IMR-90 (cell line): ENCODE measurements around the gene ZNF653. TPM values are rescaled to one million over a fixed set of nuclear protein-coding genes. Genes with fewer than 3 reads are reported as not detected.

Experiments used
- ATAC-seq: fragments of 200-7000 bp; cut with Tn5 transposase; 2 replicates; pipeline ENCODE4 v1.9.1; 2020; ENCODE audit warnings: low read depth, mild to moderate bottlenecking, moderate library complexity
- BruUV-seq: library from RNA; stranded (reverse); fragments of 400-500 nt; replicated peaks from 2 replicates; lab custom pipeline; 2021; lab: Mats Ljungman, UMichigan
- CTCF ChIA-PET: fragments of 300-600 bp; formaldehyde crosslinking; extraction: SDS; loops from one replicate; lab custom pipeline; 2021; ENCODE audit warnings: antibody characterized with exemption; lab: Yijun Ruan, JAX
- POLR2A ChIA-PET: fragments of 300-600 bp; sonication (Branson Sonifier 250); formaldehyde crosslinking; loops from one replicate; lab custom pipeline; 2022; ENCODE audit warnings: antibody characterized with exemption; ENCODE audit not compliant: unreplicated experiment; lab: Charles Lee
- DNase-seq: peaks from one replicate; pipeline ENCODE4 v3.0.0; 2013
- H2AFZ ChIP-seq: replicated peaks from 2 replicates; pipeline ENCODE3; 2013; ENCODE audit warnings: low read length, mild to moderate bottlenecking; ENCODE audit not compliant: poor library complexity
- H2AK5ac ChIP-seq: 2 replicates; pipeline ENCODE4 v1.6.1; 2013; ENCODE audit warnings: low read depth, low read length, inconsistent platforms
- H2AK9ac ChIP-seq: replicated peaks from 2 replicates; pipeline ENCODE3; 2013; ENCODE audit warnings: mild to moderate bottlenecking, low read depth, low read length, moderate library complexity; ENCODE audit not compliant: poor library complexity
- H2BK120ac ChIP-seq: 2 replicates; pipeline ENCODE4 v1.6.1; 2013; ENCODE audit warnings: low read depth, low read length, inconsistent platforms
- H2BK15ac ChIP-seq: 3 replicates; pipeline ENCODE4 v1.6.1; 2013; ENCODE audit warnings: low read depth, low read length, inconsistent platforms
- H2BK20ac ChIP-seq: 2 replicates; pipeline ENCODE4 v1.6.1; 2013; ENCODE audit warnings: low read depth, mild to moderate bottlenecking, inconsistent platforms, low read length, moderate library complexity
- H2BK5ac ChIP-seq: 2 replicates; pipeline ENCODE4 v1.6.1; 2013; ENCODE audit warnings: mild to moderate bottlenecking, low read depth, low read length, inconsistent platforms; ENCODE audit not compliant: poor library complexity, severe bottlenecking
- H3K14ac ChIP-seq: replicated peaks from 2 replicates; pipeline ENCODE4 v1.6.1; 2013; ENCODE audit warnings: low read depth, low read length, inconsistent platforms
- H3K18ac ChIP-seq: 2 replicates; pipeline ENCODE4 v1.6.1; 2013; ENCODE audit warnings: low read depth, low read length, control low read depth
- H3K23ac ChIP-seq: 2 replicates; pipeline ENCODE4 v1.6.1; 2013; ENCODE audit warnings: low read depth, low read length, inconsistent platforms
- H3K27ac ChIP-seq: 2 replicates; pipeline ENCODE4 v1.5.1; 2013; ENCODE audit warnings: mild to moderate bottlenecking, control low read depth, low read length; ENCODE audit not compliant: insufficient read depth
- H3K27me3 ChIP-seq: 2 replicates; pipeline ENCODE4 v1.6.1; 2013; ENCODE audit warnings: low read length; ENCODE audit not compliant: control insufficient read depth, insufficient read depth
- H3K36me3 ChIP-seq: 2 replicates; pipeline ENCODE4 v1.6.1; 2013; ENCODE audit warnings: low read length, mixed read lengths; ENCODE audit not compliant: control insufficient read depth, insufficient read depth
- H3K4ac ChIP-seq: 2 replicates; pipeline ENCODE4 v1.6.1; 2013; ENCODE audit warnings: low read depth, low read length, inconsistent platforms
- H3K4me1 ChIP-seq: 2 replicates; pipeline ENCODE4 v1.6.1; 2013; ENCODE audit warnings: low read length, mixed read lengths; ENCODE audit not compliant: control insufficient read depth, insufficient read depth
- H3K4me2 ChIP-seq: 2 replicates; pipeline ENCODE4 v1.6.1; 2013; ENCODE audit warnings: low read depth, mild to moderate bottlenecking, control low read depth, low read length, moderate library complexity
- H3K4me3 ChIP-seq: 2 replicates; pipeline ENCODE4 v1.5.1; 2013; ENCODE audit warnings: low read depth, mild to moderate bottlenecking, control low read depth, low read length, moderate library complexity; ENCODE audit not compliant: insufficient read depth
- H3K56ac ChIP-seq: 2 replicates; pipeline ENCODE4 v1.6.1; 2013; ENCODE audit warnings: low read length, inconsistent platforms; ENCODE audit not compliant: insufficient read depth; ENCODE audit errors: extremely low read depth
- H3K79me1 ChIP-seq, 2 experiments: 2 replicates each; pipeline ENCODE4 v1.6.1; 2013; ENCODE audit warnings: low read length in 2 of 2, inconsistent platforms in 1 of 2, low read depth in 1 of 2
- H3K9ac ChIP-seq: 2 replicates; pipeline ENCODE4 v1.6.1; 2013; ENCODE audit warnings: low read depth, low read length, control low read depth
- H3K9me1 ChIP-seq: 2 replicates; pipeline ENCODE4 v1.6.1; 2013; ENCODE audit warnings: low read length, inconsistent platforms; ENCODE audit not compliant: insufficient read depth
- H3K9me3 ChIP-seq: 2 replicates; pipeline ENCODE4 v1.6.1; 2013; ENCODE audit warnings: low read length; ENCODE audit not compliant: control insufficient read depth, insufficient read depth
- H4K20me1 ChIP-seq: 2 replicates; pipeline ENCODE4 v1.6.1; 2013; ENCODE audit warnings: low read length, inconsistent platforms; ENCODE audit not compliant: insufficient read depth
- H4K5ac ChIP-seq: 2 replicates; pipeline ENCODE4 v1.6.1; 2013; ENCODE audit warnings: mild to moderate bottlenecking, low read depth, low read length, control low read depth
- H4K8ac ChIP-seq, 2 experiments: 2 replicates each; pipeline ENCODE4 v1.6.1; 2013; ENCODE audit warnings: low read depth in 2 of 2, low read length in 2 of 2, control low read depth in 1 of 2, inconsistent platforms in 1 of 2
- H4K91ac ChIP-seq: 2 replicates; pipeline ENCODE4 v1.6.1; 2013; ENCODE audit warnings: low read depth, low read length, inconsistent platforms; ENCODE audit not compliant: insufficient read depth
- BHLHE40 ChIP-seq: fragments of 150-350 bp; IDR thresholded peaks from 2 replicates; pipeline ENCODE4 v1.6.1; 2016; ENCODE audit warnings: mild to moderate bottlenecking, low read depth, low read length
- CEBPB ChIP-seq: IDR thresholded peaks from 2 replicates; pipeline ENCODE4 v1.6.1; 2012; ENCODE audit warnings: low read depth, low read length, improper control_type of control experiment
- CHD1 ChIP-seq: IDR thresholded peaks from 2 replicates; pipeline ENCODE4 v1.6.1; 2012; ENCODE audit warnings: low read depth, low read length, improper control_type of control experiment
- CTCF ChIP-seq: conservative IDR thresholded peaks from 2 replicates; pipeline ENCODE4 v1.5.1; 2012; ENCODE audit warnings: mild to moderate bottlenecking, low read depth, low read length, improper control_type of control experiment
- FOS ChIP-seq: fragments of 150-350 bp; IDR thresholded peaks from 2 replicates; pipeline ENCODE4 v1.6.1; 2016; ENCODE audit warnings: low read depth, low read length
- MAFK ChIP-seq: IDR thresholded peaks from 2 replicates; pipeline ENCODE4 v1.6.1; 2012; ENCODE audit warnings: low read depth, low read length, improper control_type of control experiment
- MAZ ChIP-seq: IDR thresholded peaks from 2 replicates; pipeline ENCODE4 v1.6.1; 2012; ENCODE audit warnings: low read depth, mild to moderate bottlenecking, low read length, improper control_type of control experiment, moderate library complexity, borderline replicate concordance
- MXI1 ChIP-seq: IDR thresholded peaks from 2 replicates; pipeline ENCODE4 v1.6.1; 2012; ENCODE audit warnings: low read depth, mild to moderate bottlenecking, low read length, moderate library complexity, borderline replicate concordance
- NFE2L2 ChIP-seq: fragments of 150-350 bp; IDR thresholded peaks from 2 replicates; pipeline ENCODE4 v1.6.1; 2016; ENCODE audit warnings: low read depth, mild to moderate bottlenecking, low read length
- POLR2A ChIP-seq: IDR thresholded peaks from 2 replicates; pipeline ENCODE4 v1.6.1; 2012; ENCODE audit warnings: mild to moderate bottlenecking, low read depth, low read length
- RAD21 ChIP-seq: IDR thresholded peaks from 2 replicates; pipeline ENCODE4 v1.6.1; 2012; ENCODE audit warnings: low read length, improper control_type of control experiment
- RCOR1 ChIP-seq: IDR thresholded peaks from 2 replicates; pipeline ENCODE4 v1.6.1; 2012; ENCODE audit warnings: mild to moderate bottlenecking, low read length, improper control_type of control experiment; ENCODE audit not compliant: insufficient replicate concordance
- RFX5 ChIP-seq: IDR thresholded peaks from 2 replicates; pipeline ENCODE4 v1.8.0; 2012; ENCODE audit warnings: low read depth, mild to moderate bottlenecking, low read length, moderate library complexity
- SMC3 ChIP-seq: fragments of 150-350 bp; IDR thresholded peaks from 2 replicates; pipeline ENCODE4 v1.6.1; 2016; ENCODE audit warnings: low read depth, mild to moderate bottlenecking, antibody characterized with exemption, low read length, moderate library complexity
- WGBS, 2 experiments: methylation state at CpG; one replicate each; pipeline versions ENCODE4 v1.1.5 to v1.1.7; 2013; ENCODE audit warnings: missing lambda C conversion rate in 2 of 2; ENCODE audit not compliant: insufficient read length in 1 of 2; ENCODE audit errors: extremely low coverage in 2 of 2; 5-methylcytosine and 5-hydroxymethylcytosine counted together
- dilution Hi-C: fragments of 300-500 bp; cut with HindIII; formaldehyde crosslinking; loops from one replicate; pipeline ENCODE4 v1.14.3; 2018; ENCODE audit warnings: low sequenced_read_pairs; ENCODE audit not compliant: unreplicated experiment
- in situ Hi-C: fragments of 300-500 bp; cut with MboI; formaldehyde crosslinking; loops from 3 replicates; pipeline ENCODE4 v1.14.3; 2019; ENCODE audit warnings: low sequenced_read_pairs, inconsistent platforms, mixed read lengths
- intact Hi-C: fragments of 100-400 bp; cut with micrococcal nuclease; formaldehyde crosslinking; loops from 2 replicates; pipeline ENCODE4 v1.10.0; 2022
- polyA plus RNA-seq, 3 experiments: library from polyadenylated mRNA; depleted of rRNA; stranded (reverse); fragments of >200 nt; gene quantifications; 2 replicates each; pipeline ENCODE4 v1.2.3, GENCODE V29; 2012; ENCODE audit warnings: low replicate concordance in 1 of 3
- total RNA-seq: library from RNA; depleted of rRNA; stranded (reverse); fragments of >200 nt; gene quantifications from 2 replicates; pipeline ENCODE4 v1.2.3, GENCODE V29; 2012
- TF ChIP-seq, protein P1 (sequence below): fragments of 150-350 bp; IDR thresholded peaks from 2 replicates; pipeline ENCODE4 v1.6.1; 2016; ENCODE audit warnings: low read depth, mild to moderate bottlenecking, low read length, moderate library complexity, borderline replicate concordance
- TF ChIP-seq, protein P2 (sequence below): fragments of 150-350 bp; IDR thresholded peaks from 2 replicates; pipeline ENCODE4 v1.6.1; 2017; ENCODE audit warnings: mild to moderate bottlenecking, antibody characterized with exemption, low read length, low read depth

The ZNF653 gene
- total and polyA plus RNA-seq, 2 of the 4 experiments (the other 2 are of a cell fraction) = 3.9 to 9.0 TPM

- no peak overlapping the region for H2BK15ac ChIP-seq
- H4K5ac ChIP-seq = no peak overlapping the region
- H2BK120ac ChIP-seq = no peak overlapping the region
- no peak for DNase-seq
- no peaks in the 10 kb centered on the region for H3K4me1 ChIP-seq
- H4K91ac ChIP-seq = no peak overlapping the region
- ChIA-PET CTCF (no interaction called here), POLR2A (no interaction called here)
- no peak overlapping the region for H3K4ac ChIP-seq
- H3K9me1 ChIP-seq = no peaks in the 10 kb centered on the region
- no peaks in the 10 kb centered on the region for H3K9me3 ChIP-seq
- H3K79me1 ChIP-seq = peaks cover 3 to 16% of the 10 kb centered on the region in 2 experiments; a peak in 2 of 4 replicates
- H3K9ac ChIP-seq = no peak overlapping the region
- peaks cover 52% of the 10 kb centered on the region for H3K36me3 ChIP-seq
- no peak overlapping the region for H3K14ac ChIP-seq
- H3K4me2 ChIP-seq = no peak overlapping the region
- no peak overlapping the region for H3K56ac ChIP-seq
- no peak overlapping the region for H3K18ac ChIP-seq
- TF ChIP-seq MXI1 (no peak), FOS (no peak), POLR2A (no peak), BHLHE40 (no peak), RFX5 (no peak), MAZ (no peak), CHD1 (no peak), NFE2L2 (no peak), MAFK (no peak), CEBPB (no peak), CTCF (no peak), SMC3 (no peak), RAD21 (no peak), RCOR1 (no peak)
- TF ChIP-seq, protein P1, sequence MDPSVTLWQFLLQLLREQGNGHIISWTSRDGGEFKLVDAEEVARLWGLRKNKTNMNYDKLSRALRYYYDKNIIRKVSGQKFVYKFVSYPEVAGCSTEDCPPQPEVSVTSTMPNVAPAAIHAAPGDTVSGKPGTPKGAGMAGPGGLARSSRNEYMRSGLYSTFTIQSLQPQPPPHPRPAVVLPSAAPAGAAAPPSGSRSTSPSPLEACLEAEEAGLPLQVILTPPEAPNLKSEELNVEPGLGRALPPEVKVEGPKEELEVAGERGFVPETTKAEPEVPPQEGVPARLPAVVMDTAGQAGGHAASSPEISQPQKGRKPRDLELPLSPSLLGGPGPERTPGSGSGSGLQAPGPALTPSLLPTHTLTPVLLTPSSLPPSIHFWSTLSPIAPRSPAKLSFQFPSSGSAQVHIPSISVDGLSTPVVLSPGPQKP = no peak
- TF ChIP-seq, protein P2, sequence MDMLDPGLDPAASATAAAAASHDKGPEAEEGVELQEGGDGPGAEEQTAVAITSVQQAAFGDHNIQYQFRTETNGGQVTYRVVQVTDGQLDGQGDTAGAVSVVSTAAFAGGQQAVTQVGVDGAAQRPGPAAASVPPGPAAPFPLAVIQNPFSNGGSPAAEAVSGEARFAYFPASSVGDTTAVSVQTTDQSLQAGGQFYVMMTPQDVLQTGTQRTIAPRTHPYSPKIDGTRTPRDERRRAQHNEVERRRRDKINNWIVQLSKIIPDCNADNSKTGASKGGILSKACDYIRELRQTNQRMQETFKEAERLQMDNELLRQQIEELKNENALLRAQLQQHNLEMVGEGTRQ = no peak
- no peaks in the 10 kb centered on the region for H3K27me3 ChIP-seq
- peaks cover 14% of the 10 kb centered on the region for H4K20me1 ChIP-seq
- BruUV-seq = no TSS peak
- WGBS, 2 experiments = 72% methylated on average over 3 of the region's 8 CpGs; no CpG with 5 or more reads in 1 of the 2 experiments
- intact Hi-C loops = no loop called here
- ATAC-seq = no peak
- dilution Hi-C loops = no loop called here
- no peak overlapping the region for H2AK5ac ChIP-seq
- H2BK5ac ChIP-seq = no peak overlapping the region
- no peak overlapping the region for H3K27ac ChIP-seq
- H2BK20ac ChIP-seq = no peak overlapping the region
- in situ Hi-C loops = no loop called here
- H2AFZ ChIP-seq = no peak overlapping the region
- H3K4me3 ChIP-seq = no peak overlapping the region
- no peak overlapping the region for H4K8ac ChIP-seq
- H3K23ac ChIP-seq = no peak overlapping the region
- peak overlapping the region; percentile 23 for H2AK9ac ChIP-seq
Observed at GRCh38 chr19:11550265-11550664, 44.6 kb upstream of the ZNF653 start.
